ENCODE measurements around the gene SULT1C4.

DNA sequence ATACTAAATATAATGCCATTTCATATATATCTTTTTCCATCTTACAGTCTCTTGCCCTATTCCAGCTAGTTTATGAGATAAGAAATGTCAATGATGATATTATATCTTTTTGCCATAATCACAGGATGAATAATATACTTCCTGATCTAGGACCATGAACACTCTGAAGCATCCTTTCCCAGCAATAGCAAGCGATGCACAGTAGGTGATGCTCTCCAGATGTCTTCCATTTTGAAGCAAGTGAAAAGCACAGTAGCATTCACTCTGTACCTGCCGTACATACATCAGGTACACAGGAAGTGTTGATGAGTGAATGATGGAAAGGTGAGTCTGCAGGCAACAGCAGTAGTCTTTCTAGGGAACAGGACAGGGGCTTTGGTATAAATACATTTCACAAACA lies 8.6 kb upstream of the SULT1C4 start:
- TF ChIP-seq EZH2 (IDR thresholded peaks at IDR 0.05; ENCODE audit: low read depth, low read length, severe bottlenecking) = no peak
- TF ChIP-seq RNF2 (IDR thresholded peaks at IDR 0.05; ENCODE audit: borderline replicate concordance, low read depth, low read length, missing control alignments, poor library complexity, severe bottlenecking) = no peak
- no peak for TF ChIP-seq YY1 (IDR thresholded peaks at IDR 0.05; ENCODE audit: low read depth, low read length)
- TF ChIP-seq HDAC2 (IDR thresholded peaks at IDR 0.05; ENCODE audit: borderline replicate concordance in 1 of 2, low read depth in 2 of 2, low read length in 2 of 2) = no peak
- TF ChIP-seq KDM5A (IDR thresholded peaks at IDR 0.05; ENCODE audit: low read length) = no peak
- TF ChIP-seq POLR2AphosphoS5 (IDR thresholded peaks at IDR 0.05; ENCODE audit: low read depth, low read length) = no peak
- TF ChIP-seq BRCA1 (IDR thresholded peaks at IDR 0.05; ENCODE audit: low read depth, low read length) = no peak
- TF ChIP-seq, protein P1, sequence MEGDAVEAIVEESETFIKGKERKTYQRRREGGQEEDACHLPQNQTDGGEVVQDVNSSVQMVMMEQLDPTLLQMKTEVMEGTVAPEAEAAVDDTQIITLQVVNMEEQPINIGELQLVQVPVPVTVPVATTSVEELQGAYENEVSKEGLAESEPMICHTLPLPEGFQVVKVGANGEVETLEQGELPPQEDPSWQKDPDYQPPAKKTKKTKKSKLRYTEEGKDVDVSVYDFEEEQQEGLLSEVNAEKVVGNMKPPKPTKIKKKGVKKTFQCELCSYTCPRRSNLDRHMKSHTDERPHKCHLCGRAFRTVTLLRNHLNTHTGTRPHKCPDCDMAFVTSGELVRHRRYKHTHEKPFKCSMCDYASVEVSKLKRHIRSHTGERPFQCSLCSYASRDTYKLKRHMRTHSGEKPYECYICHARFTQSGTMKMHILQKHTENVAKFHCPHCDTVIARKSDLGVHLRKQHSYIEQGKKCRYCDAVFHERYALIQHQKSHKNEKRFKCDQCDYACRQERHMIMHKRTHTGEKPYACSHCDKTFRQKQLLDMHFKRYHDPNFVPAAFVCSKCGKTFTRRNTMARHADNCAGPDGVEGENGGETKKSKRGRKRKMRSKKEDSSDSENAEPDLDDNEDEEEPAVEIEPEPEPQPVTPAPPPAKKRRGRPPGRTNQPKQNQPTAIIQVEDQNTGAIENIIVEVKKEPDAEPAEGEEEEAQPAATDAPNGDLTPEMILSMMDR (IDR thresholded peaks at IDR 0.05; ENCODE audit: control extremely low read depth in 1 of 3, insufficient read depth in 1 of 3, low read depth in 1 of 3, low read length in 3 of 3) = peak in 1 of 3 experiments; percentile 23; a peak in 1 of 4 replicates
- TF ChIP-seq, protein P2, sequence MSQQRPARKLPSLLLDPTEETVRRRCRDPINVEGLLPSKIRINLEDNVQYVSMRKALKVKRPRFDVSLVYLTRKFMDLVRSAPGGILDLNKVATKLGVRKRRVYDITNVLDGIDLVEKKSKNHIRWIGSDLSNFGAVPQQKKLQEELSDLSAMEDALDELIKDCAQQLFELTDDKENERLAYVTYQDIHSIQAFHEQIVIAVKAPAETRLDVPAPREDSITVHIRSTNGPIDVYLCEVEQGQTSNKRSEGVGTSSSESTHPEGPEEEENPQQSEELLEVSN (IDR thresholded peaks at IDR 0.05) = no peak
- TF ChIP-seq SAP30 (IDR thresholded peaks at IDR 0.05; ENCODE audit: insufficient read depth, insufficient replicate concordance, low read length) = no peak
- TF ChIP-seq SIN3A (conservative IDR thresholded peaks at IDR 0.05 in 1 of 2, IDR thresholded peaks at IDR 0.05 in 1 of 2; ENCODE audit: low read depth in 1 of 2, low read length in 2 of 2) = no peak
- TF ChIP-seq GABPA (IDR thresholded peaks at IDR 0.05; ENCODE audit: borderline replicate concordance, insufficient read depth, low read length) = no peak
- no peak for TF ChIP-seq CEBPB (IDR thresholded peaks at IDR 0.05; ENCODE audit: low read depth, low read length)

Data from H1 (cell line).